Right cardiac atrium (tissue), 5 donors: ENCODE data around the gene DNAJC11. TPM values are rescaled to one million over a fixed set of nuclear protein-coding genes. Genes with fewer than 3 reads are reported as not detected.

Experiments used
- ATAC-seq, 2 donors: fragments of 200-7000 bp; cut with Tn5 transposase; one replicate each; pipeline versions ENCODE4 v1.8.0 to v1.9.1; 2020; ENCODE audit warnings: moderate library complexity in 2 of 2, mild to moderate bottlenecking in 1 of 2
- DNase-seq, 3 donors: peaks; one replicate each; pipeline ENCODE4 v3.0.0-alpha.2; 2020
- H3K27ac ChIP-seq: one replicate; pipeline ENCODE4 v1.5.1; 2013; ENCODE audit warnings: mild to moderate bottlenecking, low read length, control low read depth, moderate library complexity
- H3K27me3 ChIP-seq: one replicate; pipeline ENCODE4 v1.6.1; 2013; ENCODE audit not compliant: control insufficient read depth, insufficient read depth
- H3K4me1 ChIP-seq: one replicate; pipeline ENCODE4 v1.6.1; 2013; ENCODE audit warnings: low read length; ENCODE audit not compliant: control insufficient read depth, insufficient read depth
- H3K4me3 ChIP-seq: one replicate; pipeline ENCODE4 v1.5.1; 2013; ENCODE audit warnings: low read length, control low read depth
- H3K9me3 ChIP-seq: one replicate; pipeline ENCODE4 v1.6.1; 2013; ENCODE audit warnings: low read length; ENCODE audit not compliant: control insufficient read depth
- WGBS: extraction: QIAGEN DNeasy Blood & Tissue Kit; methylation state at CpG from one replicate; pipeline ENCODE4 v1.1.7; 2013; 5-methylcytosine and 5-hydroxymethylcytosine counted together
- intact Hi-C, 4 donors: fragments of 100-400 bp; cut with DNase I; formaldehyde crosslinking; loops; one replicate each; pipeline versions ENCODE4 v1.11.0 to v1.14.0; 2022 to 2023
- polyA plus RNA-seq: library from polyadenylated mRNA; stranded (reverse); fragments of 200-250 nt; gene quantifications from one replicate; pipeline ENCODE4 v1.2.3, GENCODE V29; 2013
- total RNA-seq, 4 donors: library from RNA; stranded (reverse); fragmentation: NEBNext Ultra II Directional; extraction: Animal tissue kit (Norgen Biotek cat#: 25700); gene quantifications; one replicate each; pipeline ENCODE4 v1.2.1, GENCODE V29; 2021
- donor health status: healthy with polysubstance abuse.
- donor health status: DM: no; HTN: yes; CAD: no.
- donor health status: DM: no; HTN: no; CAD: no.
- donor health status: DM: no; HTN: yes; CAD: no; lungs with severe emphysema.
- donor health status: DM: yes; HTN: yes; CAD: no.

DNAJC11 gene
- total and polyA plus RNA-seq, 5 donors: 37.5 to 65.6 (median 55.5) TPM

- DNase-seq (peak in 1 of 3 donors; percentile 13), ATAC-seq (no peak)
- WGBS: 73% methylated on average over 14 of the region's 14 CpGs
- Histone ChIP-seq H3K4me3 (no peak overlapping the region), H3K27me3 (no peaks in the 10 kb centered on the region), H3K27ac (no peak overlapping the region), H3K9me3 (no peaks in the 10 kb centered on the region), H3K4me1 (peaks cover 2% of the 10 kb centered on the region)
- intact Hi-C loops: no loop called here
These were observed 78.2 kb downstream of the DNAJC11 start for GRCh38 chr1:6623269-6623965.

GRCh38 chr1:6622396-6623152, 79.0 kb downstream of the DNAJC11 start:
- 85% methylated on average over 10 of the region's 10 CpGs for WGBS
- H3K9me3 ChIP-seq: no peaks in the 10 kb centered on the region
- no peak overlapping the region for H3K27ac ChIP-seq
- DNase-seq: peak in 1 of 3 donors; percentile 13
- ATAC-seq: no peak
- intact Hi-C loops: no loop called here
- peaks cover 2% of the 10 kb centered on the region for H3K4me1 ChIP-seq
- H3K27me3 ChIP-seq: no peaks in the 10 kb centered on the region
- H3K4me3 ChIP-seq: no peak overlapping the region

- 89% methylated on average over 41 of the region's 41 CpGs for WGBS
- intact Hi-C loops: no loop called here
- DNase-seq (peak in 1 of 3 donors; percentile 50), ATAC-seq (no peak)
- Histone ChIP-seq H3K9me3 (no peaks in the 10 kb centered on the region), H3K27me3 (no peaks in the 10 kb centered on the region), H3K4me1 (peaks cover 2% of the 10 kb centered on the region), H3K4me3 (no peak overlapping the region), H3K27ac (no peak overlapping the region)
These were observed 79.9 kb downstream of the DNAJC11 start for GRCh38 chr1:6621429-6622391.

- DNase-seq (peak in 1 of 3 donors; percentile 3), ATAC-seq (no peak)
- Histone ChIP-seq H3K4me1 (no peaks in the 10 kb centered on the region), H3K4me3 (no peak overlapping the region), H3K27ac (no peak overlapping the region), H3K9me3 (no peaks in the 10 kb centered on the region), H3K27me3 (no peaks in the 10 kb centered on the region)
- intact Hi-C loops: no loop called here
- 96% methylated on average over 4 of the region's 4 CpGs for WGBS
These were observed 82.6 kb downstream of the DNAJC11 start for GRCh38 chr1:6619045-6619444.

GRCh38 chr1:6614929-6615785, 86.5 kb downstream of the DNAJC11 start:
- no peak overlapping the region for H3K27ac ChIP-seq
- ATAC-seq (no peak), DNase-seq (peak in 2 of 3 donors; percentile 67 to 74)
- H3K4me3 ChIP-seq: peak overlapping the region; percentile 99
- H3K27me3 ChIP-seq: no peaks in the 10 kb centered on the region
- intact Hi-C loops: no loop called here
- no peaks in the 10 kb centered on the region for H3K4me1 ChIP-seq
- H3K9me3 ChIP-seq: no peaks in the 10 kb centered on the region
- 1% methylated on average over 81 of the region's 82 CpGs for WGBS

- ATAC-seq (peak; percentile 0 to 9), DNase-seq (peak; percentile 67 to 89 (median 87))
- intact Hi-C loops: no loop called here
- H3K4me1 ChIP-seq: no peaks in the 10 kb centered on the region
- H3K9me3 ChIP-seq: no peaks in the 10 kb centered on the region
- H3K27ac ChIP-seq: peak overlapping the region; percentile 95
- H3K4me3 ChIP-seq: peak overlapping the region; percentile 99
- H3K27me3 ChIP-seq: no peaks in the 10 kb centered on the region
- WGBS: 1% methylated on average over 117 of the region's 117 CpGs
These were observed 87.3 kb downstream of the DNAJC11 start for GRCh38 chr1:6614019-6614928.

- ATAC-seq (peak; percentile 98), DNase-seq (peak; percentile 100)
- no peaks in the 10 kb centered on the region for H3K4me1 ChIP-seq
- no peaks in the 10 kb centered on the region for H3K9me3 ChIP-seq
- under 1% methylated on average over 84 of the region's 84 CpGs for whole genome bisulfite sequencing
- intact Hi-C loops: no loop called here
- no peaks in the 10 kb centered on the region for H3K27me3 ChIP-seq
- peak within 1 kb of the TSS; percentile 98 for H3K27ac ChIP-seq
- peak within 1 kb of the TSS; percentile 99 for H3K4me3 ChIP-seq
These were observed 88.1 kb downstream of the DNAJC11 start, which contains the start of gene PHF13 for GRCh38 chr1:6613361-6614018. TSS of gene PHF13 (plus strand) at chr1:6613731. CDS start at chr1:6614067, 336 bp downstream.

GRCh38 chr1:6612641-6613360, 88.8 kb downstream of the DNAJC11 start:
- no peaks in the 10 kb centered on the region for H3K9me3 ChIP-seq
- intact Hi-C loops: no loop called here
- peak overlapping the region; percentile 99 for H3K4me3 ChIP-seq
- no peaks in the 10 kb centered on the region for H3K27me3 ChIP-seq
- peak in 2 of 3 donors; percentile 60 to 81 for DNase-seq
- peak; percentile 65 to 69 for ATAC-seq
- H3K4me1 ChIP-seq: no peaks in the 10 kb centered on the region
- under 1% methylated on average over 67 of the region's 67 CpGs for WGBS
- peak overlapping the region; percentile 98 for H3K27ac ChIP-seq
